ENCODE results near the gene NDUFB2.
A peak's percentile ranks its signal among the peaks of the same experiment; 100 is the strongest.

DNA sequence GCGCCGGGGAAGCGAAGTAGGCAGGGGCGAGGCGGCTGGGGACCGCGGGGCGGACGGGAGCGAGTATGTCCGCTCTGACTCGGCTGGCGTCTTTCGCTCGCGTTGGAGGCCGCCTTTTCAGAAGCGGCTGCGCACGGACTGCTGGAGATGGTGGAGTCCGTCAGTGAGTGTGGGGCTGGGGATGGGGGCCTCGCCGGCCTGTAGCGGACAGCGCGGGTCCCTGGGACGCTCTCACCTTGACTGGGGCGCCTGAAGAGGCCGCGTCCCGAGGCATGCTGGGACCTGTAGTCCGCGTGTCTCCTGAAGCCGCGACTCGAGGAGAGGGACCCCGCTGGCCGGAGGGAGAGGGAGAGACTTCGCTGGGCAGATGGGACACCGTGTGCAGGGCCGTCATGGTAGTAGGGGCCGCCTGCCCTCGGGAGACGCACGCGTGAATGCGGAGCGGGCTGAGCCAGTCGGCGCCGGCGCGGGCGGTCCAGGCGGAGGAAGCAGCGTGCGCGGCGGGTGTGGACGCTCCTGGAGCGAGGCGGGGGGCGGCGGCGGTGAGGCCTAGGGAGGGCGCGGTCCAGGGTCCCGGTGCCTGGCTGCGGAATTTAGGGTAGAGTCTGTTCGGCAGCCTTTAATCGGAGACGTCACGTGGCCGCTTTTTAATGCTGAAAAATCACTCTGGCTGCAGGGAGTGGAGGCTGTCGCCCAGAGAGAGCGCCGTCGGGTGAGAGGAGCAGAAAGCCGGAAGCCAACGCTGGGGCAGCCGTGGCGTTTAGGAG is at the start of gene NDUFB2:
- TF ChIP-seq CTCF (IDR thresholded peaks at IDR 0.05) = no peak
- peak in 1 of 2 donors; percentile 47 for TF ChIP-seq POLR2A (IDR thresholded peaks at IDR 0.05)
